ENCODE measurements around the gene CLCN7. TPM values are rescaled to one million over a fixed set of nuclear protein-coding genes. Genes with fewer than 3 reads are reported as not detected.

Gene CLCN7
- polyA plus RNA-seq (40.9 and 53.2 TPM in 2 replicates), polyA minus RNA-seq (47.8 and 65.7 TPM in 2 replicates)

GRCh38 chr16:1474796-1475551, at the start of gene CLCN7:
CLCN7 (minus strand) TSS chr16:1475028; CDS start chr16:1474974, 54 bp downstream.
- Histone ChIP-seq H3K9me3 (ENCODE audit: low read length) (no peaks in the 10 kb centered on the region), H3K36me3 (ENCODE audit: insufficient read depth, low read length) (no peaks in the 10 kb centered on the region), H3K9me2 (ENCODE audit: insufficient read depth, low read length) (no peaks in the 10 kb centered on the region), H3F3A (ENCODE audit: insufficient read depth, low read length, poor library complexity, severe bottlenecking) (no peaks in the 10 kb centered on the region), H3K9ac (ENCODE audit: low read length) (peak within 1 kb of the TSS; percentile 91), H3K4me3 (ENCODE audit: low read length) (peak within 1 kb of the TSS; percentile 88), H3K79me2 (replicated peaks; ENCODE audit: insufficient read depth, low read length) (peaks cover 17% of the 10 kb centered on the region), H4K20me1 (ENCODE audit: insufficient read depth) (no peaks in the 10 kb centered on the region), H3K27ac (ENCODE audit: low read length) (peak within 1 kb of the TSS; percentile 75), H3K27me3 (ENCODE audit: insufficient read depth, low read depth, low read length) (no peaks in the 10 kb centered on the region), H2AFZ (ENCODE audit: low read depth, low read length) (peak within 1 kb of the TSS; percentile 83), H3K4me2 (ENCODE audit: low read length) (peak within 1 kb of the TSS; percentile 95)
- TF ChIP-seq POLR2AphosphoS5 (IDR thresholded peaks at IDR 0.05) (peak; percentile 86), CTCF (IDR thresholded peaks at IDR 0.05; ENCODE audit: poor library complexity, severe bottlenecking) (no peak), EP300 (conservative IDR thresholded peaks at IDR 0.05; ENCODE audit: poor library complexity, severe bottlenecking) (peak; percentile 50), TAF1 (IDR thresholded peaks at IDR 0.05; ENCODE audit: low read depth) (no peak), EZH2 (IDR thresholded peaks at IDR 0.05; ENCODE audit: borderline replicate concordance, insufficient read depth, low read length, poor library complexity, severe bottlenecking) (no peak), SMC3 (conservative IDR thresholded peaks at IDR 0.05; ENCODE audit: poor library complexity) (peak; percentile 29), MXI1 (conservative IDR thresholded peaks at IDR 0.05; ENCODE audit: poor library complexity, severe bottlenecking) (peak; percentile 97), REST (IDR thresholded peaks at IDR 0.05; ENCODE audit: borderline replicate concordance) (no peak), RAD21 (conservative IDR thresholded peaks at IDR 0.05) (no peak)

- Histone ChIP-seq H3K9ac (ENCODE audit: low read length) (no peak overlapping the region), H3K9me2 (ENCODE audit: insufficient read depth, low read length) (no peaks in the 10 kb centered on the region), H2AFZ (ENCODE audit: low read depth, low read length) (no peak overlapping the region), H3K27me3 (ENCODE audit: insufficient read depth, low read depth, low read length) (no peaks in the 10 kb centered on the region), H4K20me1 (ENCODE audit: insufficient read depth) (no peaks in the 10 kb centered on the region), H3K36me3 (ENCODE audit: insufficient read depth, low read length) (no peaks in the 10 kb centered on the region), H3K9me3 (ENCODE audit: low read length) (no peaks in the 10 kb centered on the region), H3K79me2 (replicated peaks; ENCODE audit: insufficient read depth, low read length) (no peaks in the 10 kb centered on the region), H3K27ac (ENCODE audit: low read length) (no peak overlapping the region), H3K4me2 (ENCODE audit: low read length) (no peak overlapping the region), H3K4me3 (ENCODE audit: low read length) (no peak overlapping the region), H3F3A (ENCODE audit: insufficient read depth, low read length, poor library complexity, severe bottlenecking) (no peaks in the 10 kb centered on the region)
- TF ChIP-seq EZH2 (IDR thresholded peaks at IDR 0.05; ENCODE audit: borderline replicate concordance, insufficient read depth, low read length, poor library complexity, severe bottlenecking), result no peak
- TF ChIP-seq MXI1 (conservative IDR thresholded peaks at IDR 0.05; ENCODE audit: poor library complexity, severe bottlenecking), result no peak
- no peak for TF ChIP-seq CTCF (IDR thresholded peaks at IDR 0.05; ENCODE audit: poor library complexity, severe bottlenecking)
- TF ChIP-seq RAD21 (conservative IDR thresholded peaks at IDR 0.05), result no peak
- no peak for TF ChIP-seq EP300 (conservative IDR thresholded peaks at IDR 0.05; ENCODE audit: poor library complexity, severe bottlenecking)
- no peak for TF ChIP-seq SMC3 (conservative IDR thresholded peaks at IDR 0.05; ENCODE audit: poor library complexity)
- no peak for TF ChIP-seq POLR2AphosphoS5 (IDR thresholded peaks at IDR 0.05)
- TF ChIP-seq REST (IDR thresholded peaks at IDR 0.05; ENCODE audit: borderline replicate concordance), result no peak
Observed at GRCh38 chr16:1524366-1524765, 49.5 kb upstream of the CLCN7 start.
